ENCODE results near the gene SFTPD. TPM values are rescaled to one million over a fixed set of nuclear protein-coding genes. Genes with fewer than 3 reads are reported as not detected.

The SFTPD gene
- total and polyA plus RNA-seq, 2 of the 13 experiments (the other 11 are each of a cell fraction or from before 2014, with no cell fraction given) = not detected

DNA sequence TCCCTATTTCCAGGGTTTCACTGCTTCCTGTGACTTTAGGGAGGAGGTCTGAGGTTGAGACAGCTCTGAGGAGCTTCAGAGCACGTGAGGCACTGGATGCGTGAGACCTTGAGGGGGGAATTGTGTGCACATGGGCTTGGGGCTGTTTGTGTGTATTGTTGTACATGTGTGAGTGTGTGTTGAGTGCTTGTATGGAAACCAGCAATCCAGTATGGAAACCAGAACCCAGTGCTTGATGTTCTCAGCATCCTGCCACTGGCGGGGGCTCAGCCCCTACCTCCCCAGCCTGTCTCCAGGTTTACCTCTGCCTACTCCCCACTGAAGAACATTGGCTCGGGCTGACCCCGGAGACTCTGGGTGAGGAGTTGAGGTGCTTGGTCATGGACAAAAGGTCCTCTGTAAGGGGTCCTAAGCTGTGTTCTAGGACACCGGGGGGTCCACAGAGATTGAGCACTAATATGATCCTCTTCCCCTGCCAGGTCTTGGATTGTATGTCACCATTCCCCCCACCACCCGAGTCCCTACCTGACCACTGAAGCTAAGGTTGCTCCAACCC lies 20.8 kb downstream of the SFTPD start (continued):
- TF ChIP-seq, protein P1, sequence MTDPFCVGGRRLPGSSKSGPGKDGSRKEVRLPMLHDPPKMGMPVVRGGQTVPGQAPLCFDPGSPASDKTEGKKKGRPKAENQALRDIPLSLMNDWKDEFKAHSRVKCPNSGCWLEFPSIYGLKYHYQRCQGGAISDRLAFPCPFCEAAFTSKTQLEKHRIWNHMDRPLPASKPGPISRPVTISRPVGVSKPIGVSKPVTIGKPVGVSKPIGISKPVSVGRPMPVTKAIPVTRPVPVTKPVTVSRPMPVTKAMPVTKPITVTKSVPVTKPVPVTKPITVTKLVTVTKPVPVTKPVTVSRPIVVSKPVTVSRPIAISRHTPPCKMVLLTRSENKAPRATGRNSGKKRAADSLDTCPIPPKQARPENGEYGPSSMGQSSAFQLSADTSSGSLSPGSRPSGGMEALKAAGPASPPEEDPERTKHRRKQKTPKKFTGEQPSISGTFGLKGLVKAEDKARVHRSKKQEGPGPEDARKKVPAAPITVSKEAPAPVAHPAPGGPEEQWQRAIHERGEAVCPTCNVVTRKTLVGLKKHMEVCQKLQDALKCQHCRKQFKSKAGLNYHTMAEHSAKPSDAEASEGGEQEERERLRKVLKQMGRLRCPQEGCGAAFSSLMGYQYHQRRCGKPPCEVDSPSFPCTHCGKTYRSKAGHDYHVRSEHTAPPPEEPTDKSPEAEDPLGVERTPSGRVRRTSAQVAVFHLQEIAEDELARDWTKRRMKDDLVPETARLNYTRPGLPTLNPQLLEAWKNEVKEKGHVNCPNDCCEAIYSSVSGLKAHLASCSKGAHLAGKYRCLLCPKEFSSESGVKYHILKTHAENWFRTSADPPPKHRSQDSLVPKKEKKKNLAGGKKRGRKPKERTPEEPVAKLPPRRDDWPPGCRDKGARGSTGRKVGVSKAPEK (CRISPR knock-in tag; IDR thresholded peaks at IDR 0.05; ENCODE audit: borderline replicate concordance) = no peak
- TF ChIP-seq, protein P2, sequence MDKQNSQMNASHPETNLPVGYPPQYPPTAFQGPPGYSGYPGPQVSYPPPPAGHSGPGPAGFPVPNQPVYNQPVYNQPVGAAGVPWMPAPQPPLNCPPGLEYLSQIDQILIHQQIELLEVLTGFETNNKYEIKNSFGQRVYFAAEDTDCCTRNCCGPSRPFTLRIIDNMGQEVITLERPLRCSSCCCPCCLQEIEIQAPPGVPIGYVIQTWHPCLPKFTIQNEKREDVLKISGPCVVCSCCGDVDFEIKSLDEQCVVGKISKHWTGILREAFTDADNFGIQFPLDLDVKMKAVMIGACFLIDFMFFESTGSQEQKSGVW (CRISPR knock-in tag; IDR thresholded peaks at IDR 0.05; ENCODE audit: borderline replicate concordance) = no peak
- no peak for TF ChIP-seq MYNN (CRISPR knock-in tag; IDR thresholded peaks at IDR 0.05; ENCODE audit: low read depth)
- no peak for TF ChIP-seq ZNF781 (CRISPR knock-in tag; IDR thresholded peaks at IDR 0.05; ENCODE audit: borderline replicate concordance, not compliant biosample characterization)
- no peak for TF ChIP-seq FOXP1 (IDR thresholded peaks at IDR 0.05)
- no peak for TF ChIP-seq FOXP1 (CRISPR knock-in tag; IDR thresholded peaks at IDR 0.05)

DNA sequence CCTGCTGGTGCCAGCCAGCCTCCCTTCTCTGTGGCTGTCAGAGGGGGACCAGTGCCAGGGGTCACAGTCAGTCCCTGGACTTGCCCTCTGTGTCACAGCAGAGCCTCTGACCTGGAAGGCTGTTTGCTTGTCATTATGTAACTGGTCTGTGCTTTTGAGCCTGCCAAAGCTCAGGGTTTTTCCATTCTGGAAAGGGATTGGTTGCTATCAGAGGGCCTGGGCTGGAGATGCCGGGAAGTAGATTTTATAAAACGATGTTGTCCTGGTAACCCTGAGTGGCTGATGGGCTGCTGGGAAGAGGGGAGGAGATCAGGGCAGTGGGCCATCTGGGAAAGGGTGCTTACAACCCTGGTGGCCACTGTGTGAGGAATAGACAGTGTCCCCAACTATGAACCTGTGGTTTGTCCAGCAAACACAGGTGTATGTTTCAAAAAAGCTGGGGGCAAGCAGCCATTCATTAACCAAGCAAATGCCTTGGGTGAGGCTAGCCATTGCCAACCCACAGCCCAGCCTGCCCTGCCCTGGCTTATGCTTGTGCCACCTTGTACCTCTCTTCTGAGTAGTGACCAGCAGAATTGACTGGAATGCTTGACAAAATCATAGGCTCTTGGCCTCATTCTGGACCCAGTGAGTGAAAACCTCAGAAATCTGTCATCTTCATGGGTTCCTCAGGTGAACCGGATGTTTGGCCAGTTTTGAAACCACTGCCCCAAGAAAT lies 21.6 kb downstream of the SFTPD start:
- POLR2A ChIA-PET = no interaction called here
- BruUV-seq (replicated peaks) = no TSS peak
- no peak overlapping the region for H2AFZ ChIP-seq (ENCODE audit: low read length)
- H3K9me3 ChIP-seq (ENCODE audit: low read length) = no peaks in the 10 kb centered on the region
- CTCF ChIA-PET (ENCODE audit: low intra/inter-chr PET ratio, low total read pairs) = no interaction called here
- no peak overlapping the region for H3K4me3 ChIP-seq (replicated peaks in 1 of 3; ENCODE audit: insufficient read depth in 1 of 3, low read depth in 2 of 3, low read length in 3 of 3)
- peaks cover 3 to 43% of the 10 kb centered on the region in 2 experiments; a peak in 3 of 5 replicates for H3K27me3 ChIP-seq (ENCODE audit: control insufficient read depth in 1 of 2, insufficient read depth in 2 of 2, low read length in 2 of 2)
- no peak overlapping the region for H3K9ac ChIP-seq (ENCODE audit: insufficient read depth, low read depth, low read length)
- H3K79me2 ChIP-seq (ENCODE audit: insufficient read depth, low read length) = no peaks in the 10 kb centered on the region
- no peak overlapping the region for H3K27ac ChIP-seq (ENCODE audit: extremely low read length, insufficient read depth, low read length)
- H3K4me2 ChIP-seq (ENCODE audit: low read depth, low read length) = peak overlapping the region; percentile 40
- ATAC-seq (peak; percentile 86), DNase-seq (ENCODE audit: low spot score) (peak; percentile 74), FAIRE-seq (peak; percentile 67)
- H4K20me1 ChIP-seq (ENCODE audit: insufficient read depth, low read length) = no peaks in the 10 kb centered on the region
- 0% methylated on average over 2 of the region's 3 CpGs for WGBS (ENCODE audit: low lambda C conversion rate)
- intact Hi-C loops (cut with micrococcal nuclease; ENCODE audit: unreplicated experiment) = no loop called here
- H3K4me1 ChIP-seq (ENCODE audit: insufficient read depth, low read length) = peaks cover 36% of the 10 kb centered on the region
- H3K36me3 ChIP-seq (replicated peaks in 1 of 2; ENCODE audit: control insufficient read depth in 1 of 2, insufficient read depth in 2 of 2, low read length in 2 of 2) = no peaks in the 10 kb centered on the region
- in situ Hi-C loops (cut with HindIII; ENCODE audit: extremely low pct_ligation_motif_present, low pct_unique_long_range_greater_than_20kb) = loop anchor here (25.0 kb wide), 1 partner anchor 365 kb away; the partner anchor contains the start of gene SFTPA2
- no peak for TF ChIP-seq ZNF678 (CRISPR knock-in tag; IDR thresholded peaks at IDR 0.05)
- peak; percentile 66; the same call in 1 of the 2 replicates for TF ChIP-seq TARDBP (CRISPR knock-in tag; IDR thresholded peaks at IDR 0.05)
- peak; percentile 40; the same call in 1 of the 2 replicates for TF ChIP-seq ZNF143 (CRISPR knock-in tag; IDR thresholded peaks at IDR 0.05)
- no peak for TF ChIP-seq SOX6 (IDR thresholded peaks at IDR 0.05)
- TF ChIP-seq SOX6 (CRISPR knock-in tag; IDR thresholded peaks at IDR 0.05) = peak; percentile 36
- TF ChIP-seq ZFYVE20 (CRISPR knock-in tag; IDR thresholded peaks at IDR 0.05; ENCODE audit: borderline replicate concordance, low read depth) = no peak
- TF ChIP-seq MTA1 (CRISPR knock-in tag; IDR thresholded peaks at IDR 0.05; ENCODE audit: borderline replicate concordance) = 0 out of 2 replicates have a peak, but pooled peaks have one; percentile 28
- TF ChIP-seq CEBPG (CRISPR knock-in tag; IDR thresholded peaks at IDR 0.05) = no peak
- TF ChIP-seq ZNF331 (CRISPR knock-in tag; IDR thresholded peaks at IDR 0.05) = peak; percentile 44; the same call in 1 of the 2 replicates
